GM19324 (cell line): Measurements from ENCODE around the gene LANCL1.

ENCODE experiments used
- ATAC-seq: cut with Tn5 transposase; IDR thresholded peaks from one replicate; pipeline ENCODE4 v1.9.1; 2021; ENCODE audit warnings: mild to moderate bottlenecking, moderate library complexity; ENCODE audit not compliant: unreplicated experiment, low FRiP score

LANCL1 gene

GRCh38 chr2:210476194-210477128 lies at the start of gene LANCL1:
TSS of gene LANCL1 (minus strand) at chr2:210476759. CDS start at chr2:210476396, 363 bp downstream.
- peak; percentile 100 for ATAC-seq

GRCh38 chr2:210524533-210524932 lies 48.0 kb upstream of the LANCL1 start:
- no peak for ATAC-seq

DNA sequence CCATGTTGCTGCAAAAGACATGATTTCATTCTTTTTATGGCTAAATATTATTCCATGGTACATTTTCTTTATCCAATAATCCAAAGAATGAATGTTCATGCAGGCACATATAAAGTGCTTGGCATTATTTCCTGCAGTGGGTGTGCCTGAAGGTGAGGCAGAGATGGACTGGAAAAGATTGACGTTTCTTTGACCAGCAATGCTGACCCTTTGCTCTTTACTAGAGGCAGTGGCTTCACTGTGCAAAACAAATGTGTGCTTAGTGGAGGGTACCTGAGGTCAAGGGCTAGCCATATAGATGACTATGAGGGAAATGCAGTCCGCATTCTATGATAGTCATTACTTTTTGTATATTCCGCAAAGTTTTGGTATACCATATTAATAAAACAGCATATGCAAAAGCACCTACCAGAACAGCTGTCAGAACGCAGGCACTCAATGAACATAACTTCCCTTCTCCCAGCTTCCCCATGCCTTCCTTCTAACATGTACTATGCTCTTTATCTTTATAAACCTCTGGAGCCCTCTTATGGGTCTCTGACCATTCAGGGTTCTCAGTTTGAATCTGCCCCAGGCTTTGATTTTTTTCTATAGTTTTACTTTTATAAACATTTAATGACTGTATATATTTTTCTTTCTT lies 47.2 kb upstream of the LANCL1 start:
- ATAC-seq: no peak

GRCh38 chr2:210522399-210522798 lies 45.8 kb upstream of the LANCL1 start:
- ATAC-seq: no peak

- ATAC-seq: no peak
These were observed 43.0 kb upstream of the LANCL1 start for GRCh38 chr2:210519594-210519993.

- no peak for ATAC-seq
These were observed 40.7 kb upstream of the LANCL1 start for GRCh38 chr2:210517264-210517663.

DNA sequence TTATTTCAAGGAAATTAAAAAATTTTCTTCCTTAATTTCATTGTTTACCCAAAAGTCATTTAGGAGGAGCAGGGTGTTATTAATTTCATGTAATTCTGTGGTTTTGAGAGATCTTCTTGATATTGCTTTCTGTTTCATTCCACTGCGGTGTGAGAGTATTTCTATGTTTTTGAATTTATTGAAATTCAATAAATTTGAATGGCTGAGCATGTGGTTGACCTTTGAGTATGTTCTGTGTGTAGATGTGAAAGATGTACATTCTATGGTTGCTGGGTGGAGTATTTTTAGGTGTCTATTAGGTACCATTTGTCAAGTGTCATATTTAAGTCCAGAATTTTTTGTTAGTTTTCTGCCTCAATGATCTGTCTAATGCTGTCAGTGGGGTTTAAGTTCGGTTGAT lies 39.4 kb upstream of the LANCL1 start:
- ATAC-seq: peak; percentile 61

DNA sequence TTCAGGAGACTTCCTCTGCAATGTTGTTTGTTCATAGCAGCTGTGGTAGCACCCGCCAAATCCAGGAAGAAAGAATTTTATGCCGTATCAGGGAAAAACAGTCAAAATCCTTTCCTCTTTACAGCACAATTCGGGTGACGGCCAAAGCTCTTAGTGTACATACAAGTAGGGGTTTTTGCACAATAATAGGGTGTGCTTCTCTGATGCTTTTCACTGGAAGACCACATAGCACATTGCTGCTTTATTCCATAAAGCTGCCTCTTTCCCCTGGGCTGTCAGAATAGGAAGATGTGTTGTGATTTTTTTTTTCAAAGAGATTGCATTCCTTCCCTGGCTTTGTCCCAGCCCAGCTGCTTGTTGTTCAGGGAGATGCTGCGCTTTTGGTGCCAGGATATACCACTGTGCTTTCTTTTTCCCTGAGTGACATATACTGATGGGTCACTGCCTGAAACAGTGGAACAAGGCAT lies 27.2 kb upstream of the LANCL1 start:
- no peak for ATAC-seq

GRCh38 chr2:210503001-210503623 lies 26.6 kb upstream of the LANCL1 start:
- ATAC-seq: peak; percentile 70

DNA sequence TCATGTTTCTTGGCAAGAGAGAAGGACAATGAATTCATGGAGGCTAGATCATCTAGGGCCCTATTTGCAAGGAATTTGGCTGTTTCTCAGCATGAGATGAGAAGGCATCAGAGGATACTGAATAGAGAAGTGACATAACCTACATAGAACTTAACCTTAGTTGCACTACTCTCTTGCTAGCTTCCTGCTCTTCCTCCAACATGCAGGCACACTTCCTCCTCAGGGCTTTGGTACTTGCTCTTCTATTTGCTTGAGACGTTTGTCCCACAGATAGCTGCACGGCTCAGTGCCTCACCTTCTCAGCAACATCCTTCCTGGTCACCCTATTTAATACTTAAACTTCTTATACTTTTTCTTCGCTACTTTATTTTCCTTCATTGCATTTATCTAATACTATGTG lies 20.0 kb upstream of the LANCL1 start:
- ATAC-seq: peak; percentile 60

DNA sequence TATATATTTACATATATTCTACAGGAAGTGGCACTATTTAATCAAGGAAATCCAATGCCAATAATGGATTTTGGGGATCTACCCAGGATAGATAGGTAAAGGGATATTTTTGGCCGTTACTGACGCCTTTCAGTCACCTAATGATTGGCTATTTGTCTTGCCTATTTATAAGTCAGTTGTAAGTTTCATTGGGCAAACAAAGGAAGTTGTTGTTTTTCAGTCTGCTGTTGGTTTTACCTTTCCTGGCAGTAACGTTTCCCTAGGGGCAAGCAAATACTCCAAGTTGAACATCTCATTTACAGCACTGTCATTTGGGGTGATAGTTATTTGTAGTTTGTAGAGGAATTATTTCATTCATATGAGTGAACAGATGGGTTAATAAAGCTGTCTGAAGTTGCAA lies 17.0 kb upstream of the LANCL1 start:
- peak; percentile 57 for ATAC-seq

- ATAC-seq: no peak
These were observed 5.1 kb upstream of the LANCL1 start for GRCh38 chr2:210481601-210482175.

DNA sequence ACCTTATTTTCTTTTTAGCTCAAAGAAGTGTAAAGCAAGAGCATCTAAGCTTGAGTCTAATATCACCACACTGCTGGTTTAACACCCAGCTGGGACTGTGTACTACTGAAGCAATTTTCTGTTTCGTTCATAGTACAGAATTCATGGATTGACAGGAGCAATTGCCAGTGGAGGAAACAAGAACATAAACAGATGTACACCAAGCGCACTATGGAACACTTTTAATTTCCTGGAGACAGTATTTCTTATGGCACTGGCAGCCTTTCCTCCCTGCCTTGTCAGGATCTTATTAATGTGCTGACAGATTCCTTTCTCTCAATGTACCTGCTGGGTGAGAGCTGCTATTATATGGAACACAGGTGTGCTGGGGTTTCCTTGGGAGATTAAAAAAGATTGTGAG lies 4.2 kb upstream of the LANCL1 start:
- ATAC-seq: no peak

- no peak for ATAC-seq
These were observed 3.5 kb upstream of the LANCL1 start for GRCh38 chr2:210480079-210480478.

DNA sequence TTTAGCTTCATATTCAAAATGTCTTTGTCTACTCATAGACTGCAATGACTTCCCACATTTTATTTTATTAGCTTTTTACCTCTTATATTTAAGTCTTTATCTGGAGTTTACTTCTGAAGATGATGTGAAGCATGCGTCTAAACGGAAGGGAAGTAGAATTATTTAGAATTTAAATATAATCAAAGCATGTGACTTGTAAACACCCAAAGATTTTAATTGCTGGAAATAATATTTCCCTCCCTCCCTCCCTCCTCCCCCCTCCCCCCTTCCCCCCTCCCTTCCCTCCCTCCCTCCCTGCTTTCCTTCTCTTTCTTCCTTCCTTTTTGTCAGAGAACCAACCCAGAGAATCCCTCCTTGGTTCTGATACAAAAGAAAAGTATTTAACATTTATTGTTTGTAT lies 2.1 kb upstream of the LANCL1 start:
- ATAC-seq: no peak

GRCh38 chr2:210477496-210477895 lies 937 bp upstream of the LANCL1 start:
- ATAC-seq: no peak

- ATAC-seq: no peak
These were observed 853 bp downstream of the LANCL1 start for GRCh38 chr2:210475706-210476105.

DNA sequence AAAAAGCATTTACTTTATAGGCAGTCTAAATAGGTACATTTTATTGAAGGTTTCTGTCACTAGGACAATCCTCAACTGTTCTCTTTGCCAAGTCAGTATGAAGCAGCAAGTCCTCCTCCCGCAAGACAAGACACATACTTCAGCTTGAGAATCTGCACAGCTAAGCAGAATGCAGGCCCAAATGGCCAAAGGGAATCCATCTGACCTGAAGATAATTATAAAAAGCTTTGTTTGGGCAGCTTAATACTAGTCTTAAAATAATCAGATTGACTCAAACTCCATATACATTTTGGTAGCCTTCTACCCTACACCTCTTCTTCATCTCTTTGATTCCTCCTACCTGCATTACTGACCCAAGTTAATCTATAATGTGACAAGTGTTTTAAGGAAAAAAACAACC lies 1.8 kb downstream of the LANCL1 start:
- ATAC-seq: no peak

DNA sequence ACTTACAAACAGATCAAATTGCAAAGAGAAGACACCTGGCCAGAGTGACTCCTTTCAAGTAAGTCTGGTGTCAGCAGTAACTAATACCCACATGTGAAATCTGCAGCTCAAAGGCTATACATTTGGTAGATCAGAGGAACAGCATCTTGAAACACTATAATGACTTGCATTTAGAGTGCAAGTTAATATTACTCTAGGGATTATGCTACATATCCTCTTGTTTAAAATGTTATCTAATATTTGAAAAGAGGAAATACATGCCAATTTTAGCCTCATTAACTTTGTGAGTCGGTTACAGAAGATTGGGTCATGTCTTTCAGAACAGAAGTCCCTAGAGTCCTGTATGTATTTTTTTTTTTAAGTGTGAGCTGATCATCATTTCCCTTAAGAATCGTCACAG lies 15.2 kb downstream of the LANCL1 start:
- ATAC-seq: peak; percentile 48

DNA sequence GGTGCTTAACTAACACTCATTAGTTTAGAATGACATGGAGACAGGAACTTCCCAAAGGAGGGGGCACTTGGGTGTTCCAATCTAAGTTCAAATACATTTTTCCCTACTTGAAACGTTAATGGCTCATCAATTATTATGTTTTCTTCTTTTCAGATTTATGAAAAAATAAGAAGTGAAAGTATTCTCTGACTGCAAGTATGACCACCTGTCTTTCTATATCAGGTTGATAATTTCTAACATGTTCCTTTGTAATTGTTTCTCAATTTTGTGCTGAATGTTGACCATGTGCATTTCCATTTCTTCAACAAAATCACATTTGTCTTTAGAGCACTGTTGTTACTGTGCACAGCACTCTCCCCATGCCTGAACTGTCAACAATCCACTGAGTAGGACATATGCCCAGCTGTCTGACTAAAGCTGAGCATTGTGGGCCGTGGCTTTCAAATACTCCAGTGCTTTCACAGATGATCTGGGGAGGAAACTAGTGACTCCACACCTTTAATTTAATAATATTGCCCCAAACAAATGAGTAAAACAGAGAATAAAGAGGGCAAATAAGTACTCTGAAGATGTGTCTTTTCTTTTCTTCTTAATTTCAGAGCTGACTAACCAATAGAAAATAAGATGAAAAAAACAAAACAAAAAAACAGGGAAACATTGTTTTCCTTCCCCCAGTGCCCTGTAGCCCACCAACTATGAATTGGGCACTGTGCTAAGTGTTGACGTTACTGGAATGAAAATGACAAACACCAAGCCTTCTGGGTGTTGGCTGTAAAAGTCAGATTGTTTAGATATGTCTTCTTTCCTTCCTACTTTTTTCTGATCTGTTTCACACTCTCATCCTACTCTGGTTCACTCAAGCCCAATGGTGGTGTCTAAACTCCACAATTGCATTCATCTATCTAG lies 16.0 kb downstream of the LANCL1 start:
- peak; percentile 67 for ATAC-seq
